OCI-LY3 (cell line): ENCODE data around the gene RNF225.
"Not testable (repeated sequence)": the region's sequence is repeated elsewhere in the genome, so short reads cannot be mapped to it uniquely, and the experiment has no call there.

ENCODE experiments used
- H2AFZ ChIP-seq: fragments of 200-600, 300-600 bp; shearing (Covaris generic); 2 replicates; pipeline ENCODE4 v1.6.0; 2014; ENCODE audit warnings: antibody characterized with exemption, low read depth, low read length
- H3K27ac ChIP-seq: fragments of 200-600, 300-600 bp; sonication (generic); 2 replicates; pipeline ENCODE4 v1.5.1; 2014; ENCODE audit warnings: mild to moderate bottlenecking, low read length, moderate library complexity, mixed read lengths
- H3K27me3 ChIP-seq: fragments of 200-600, 300-600 bp; sonication (generic); 2 replicates; pipeline ENCODE4 v1.6.1; 2014; ENCODE audit warnings: low read depth, low read length, mixed read lengths
- H3K36me3 ChIP-seq: fragments of 200-600, 300-600 bp; sonication (generic); replicated peaks from 2 replicates; pipeline ENCODE3; 2014; ENCODE audit warnings: low read depth, low read length, mixed read lengths
- H3K4me1 ChIP-seq: fragments of 300-600, 200-600 bp; sonication (generic); 2 replicates; pipeline ENCODE4 v1.6.1; 2014; ENCODE audit warnings: low read length, mixed read lengths
- H3K4me2 ChIP-seq: fragments of 200-600, 300-600 bp; sonication (generic); 2 replicates; pipeline ENCODE4 v1.6.1; 2014; ENCODE audit warnings: low read length, mixed read lengths
- H3K4me3 ChIP-seq: fragments of 300-600, 200-600 bp; sonication (generic); 2 replicates; pipeline ENCODE4 v1.5.1; 2014; ENCODE audit warnings: antibody characterized with exemption, mild to moderate bottlenecking, low read length, moderate library complexity
- H3K79me2 ChIP-seq: fragments of 300-600, 200-600 bp; shearing (Covaris generic); 2 replicates; pipeline ENCODE4 v1.6.1; 2014; ENCODE audit warnings: mild to moderate bottlenecking, low read length, mixed read lengths
- H3K9ac ChIP-seq: fragments of 300-600, 200-600 bp; shearing (Covaris generic); 2 replicates; pipeline ENCODE4 v1.6.0; 2014; ENCODE audit warnings: mild to moderate bottlenecking, low read length, moderate library complexity
- H3K9me3 ChIP-seq: fragments of 200-600, 300-600 bp; shearing (Covaris generic); 2 replicates; pipeline ENCODE4 v1.6.1; 2014; ENCODE audit warnings: low read length, mixed read lengths; ENCODE audit not compliant: insufficient read depth
- H4K20me1 ChIP-seq: fragments of 200-600, 300-600 bp; sonication (generic); 2 replicates; pipeline ENCODE4 v1.6.1; 2016; ENCODE audit warnings: low read length, mixed read lengths; ENCODE audit not compliant: insufficient read depth
- EZH2phosphoT487 ChIP-seq: fragments of 200-600 bp; shearing (Covaris generic); IDR thresholded peaks from 2 replicates; pipeline ENCODE4 v1.6.1; 2018; ENCODE audit warnings: antibody characterized with exemption, mixed run types, low read depth
- TF ChIP-seq, protein P1 (sequence below): fragments of 200-600, 300-600 bp; sonication (generic); IDR thresholded peaks from 2 replicates; pipeline ENCODE4 v1.5.1; 2014; ENCODE audit warnings: antibody characterized with exemption, low read length, low read depth

RNF225 gene

DNA sequence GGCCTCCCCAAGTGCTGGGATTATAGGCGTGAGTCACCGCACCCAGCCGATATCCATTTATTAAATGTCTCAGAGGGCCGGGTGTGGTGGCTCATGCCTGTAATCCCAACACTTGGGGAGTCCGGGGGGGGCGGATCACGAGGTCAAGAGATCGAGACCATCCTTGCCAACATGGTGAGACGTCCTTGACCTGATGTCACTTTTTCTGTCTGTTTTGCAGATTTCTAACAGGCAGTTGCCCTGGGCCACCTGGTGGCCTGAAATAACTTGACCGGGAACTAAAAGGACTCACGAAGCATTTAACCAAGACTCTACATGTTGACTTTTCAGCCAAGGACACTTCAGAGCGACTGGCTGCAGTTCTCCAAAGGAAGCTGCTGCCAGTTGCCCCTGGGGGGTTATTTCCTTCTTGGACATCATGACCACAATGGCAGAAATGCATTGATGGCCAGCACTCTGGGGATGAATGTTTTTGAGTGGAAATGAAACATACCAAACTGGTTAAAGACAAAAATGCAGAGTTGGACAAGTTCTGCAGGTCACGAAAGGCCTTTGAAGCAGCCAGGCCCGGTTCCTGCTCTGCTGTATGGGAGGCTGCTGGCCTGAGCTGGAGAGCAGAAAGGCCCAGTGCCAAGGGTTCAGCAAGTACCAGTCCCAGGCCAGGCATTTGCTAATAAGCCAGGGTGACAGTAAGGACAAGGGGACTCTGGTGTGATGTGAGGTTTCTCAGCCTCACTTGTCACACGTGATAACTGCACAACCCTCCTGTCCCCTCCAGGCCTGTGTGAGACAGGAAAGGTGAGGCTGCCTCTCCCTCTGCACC lies 22.9 kb upstream of the RNF225 start:
- Histone ChIP-seq H3K4me1 (no peaks in the 10 kb centered on the region), H3K4me2 (no peak overlapping the region), H3K4me3 (no peak overlapping the region), H2AFZ (no peak overlapping the region), H3K27ac (no peak overlapping the region), H3K9ac (no peak overlapping the region), H4K20me1 (no peaks in the 10 kb centered on the region), H3K9me3 (no peaks in the 10 kb centered on the region), H3K36me3 (no peaks in the 10 kb centered on the region), H3K79me2 (no peaks in the 10 kb centered on the region), H3K27me3 (no peaks in the 10 kb centered on the region)
- no peak for TF ChIP-seq EZH2phosphoT487
- TF ChIP-seq, protein P1, sequence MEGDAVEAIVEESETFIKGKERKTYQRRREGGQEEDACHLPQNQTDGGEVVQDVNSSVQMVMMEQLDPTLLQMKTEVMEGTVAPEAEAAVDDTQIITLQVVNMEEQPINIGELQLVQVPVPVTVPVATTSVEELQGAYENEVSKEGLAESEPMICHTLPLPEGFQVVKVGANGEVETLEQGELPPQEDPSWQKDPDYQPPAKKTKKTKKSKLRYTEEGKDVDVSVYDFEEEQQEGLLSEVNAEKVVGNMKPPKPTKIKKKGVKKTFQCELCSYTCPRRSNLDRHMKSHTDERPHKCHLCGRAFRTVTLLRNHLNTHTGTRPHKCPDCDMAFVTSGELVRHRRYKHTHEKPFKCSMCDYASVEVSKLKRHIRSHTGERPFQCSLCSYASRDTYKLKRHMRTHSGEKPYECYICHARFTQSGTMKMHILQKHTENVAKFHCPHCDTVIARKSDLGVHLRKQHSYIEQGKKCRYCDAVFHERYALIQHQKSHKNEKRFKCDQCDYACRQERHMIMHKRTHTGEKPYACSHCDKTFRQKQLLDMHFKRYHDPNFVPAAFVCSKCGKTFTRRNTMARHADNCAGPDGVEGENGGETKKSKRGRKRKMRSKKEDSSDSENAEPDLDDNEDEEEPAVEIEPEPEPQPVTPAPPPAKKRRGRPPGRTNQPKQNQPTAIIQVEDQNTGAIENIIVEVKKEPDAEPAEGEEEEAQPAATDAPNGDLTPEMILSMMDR: no peak

DNA sequence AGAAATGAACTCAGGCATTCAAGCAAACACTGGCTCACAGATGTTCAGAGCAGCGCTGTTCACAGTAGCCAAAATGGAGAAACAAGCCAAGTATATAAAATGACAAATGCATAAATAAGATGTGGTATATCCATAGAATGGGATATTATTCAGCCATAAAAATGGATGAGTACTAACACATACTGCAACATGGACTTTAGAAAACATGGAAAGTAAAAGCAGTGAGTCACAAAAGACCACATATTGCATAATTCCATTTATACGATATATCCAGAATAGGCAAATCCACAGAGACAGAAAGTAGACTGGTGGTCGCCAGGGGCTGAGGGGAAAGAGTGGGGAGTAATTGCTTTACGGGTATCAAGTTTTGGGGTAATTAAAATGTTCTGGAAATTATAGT lies 21.3 kb upstream of the RNF225 start:
- Histone ChIP-seq H4K20me1 (no peaks in the 10 kb centered on the region), H3K9me3 (no peaks in the 10 kb centered on the region), H3K4me3 (no peak overlapping the region), H3K27ac (no peak overlapping the region), H3K9ac (no peak overlapping the region), H3K4me2 (no peak overlapping the region), H3K36me3 (no peaks in the 10 kb centered on the region), H3K79me2 (peaks cover under 1% of the 10 kb centered on the region; the same call in 1 of the 2 replicates), H3K27me3 (no peaks in the 10 kb centered on the region), H3K4me1 (no peaks in the 10 kb centered on the region), H2AFZ (no peak overlapping the region)
- TF ChIP-seq EZH2phosphoT487: no peak

DNA sequence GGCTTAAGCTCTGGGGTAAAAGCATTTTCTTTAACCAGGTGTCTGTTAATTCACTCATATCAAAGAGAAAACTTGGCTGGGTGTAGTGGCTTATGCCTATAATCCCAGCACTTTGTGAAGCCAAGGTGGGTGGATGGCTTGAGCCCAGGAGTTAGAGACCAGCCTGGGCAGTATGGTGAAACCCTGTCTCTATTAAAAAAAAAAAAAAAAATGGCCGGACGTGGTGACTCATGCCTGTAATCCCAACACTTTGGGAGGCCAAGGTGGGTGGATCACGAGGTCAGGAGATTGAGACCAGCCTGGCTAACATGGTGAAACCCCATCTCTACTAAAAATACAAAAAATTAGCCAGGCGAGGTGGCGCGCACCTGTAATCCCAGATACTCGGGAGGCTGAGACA lies 18.7 kb upstream of the RNF225 start:
- not testable (repeated sequence) for H3K9me3 ChIP-seq, H3K36me3 ChIP-seq, H3K4me2 ChIP-seq, H3K27ac ChIP-seq, H4K20me1 ChIP-seq, H3K4me3 ChIP-seq, H3K9ac ChIP-seq, H3K79me2 ChIP-seq, H3K27me3 ChIP-seq, H2AFZ ChIP-seq, H3K4me1 ChIP-seq

GRCh38 chr19:58379246-58379645 lies 16.2 kb upstream of the RNF225 start:
- peaks cover 14% of the 10 kb centered on the region for H3K4me1 ChIP-seq
- H3K79me2 ChIP-seq: peaks cover 14% of the 10 kb centered on the region; the same call in 1 of the 2 replicates
- no peaks in the 10 kb centered on the region for H4K20me1 ChIP-seq
- no peak overlapping the region for H3K9ac ChIP-seq
- H3K4me3 ChIP-seq: peak overlapping the region; percentile 84; the same call in 1 of the 2 replicates
- H3K4me2 ChIP-seq: peak overlapping the region; percentile 97
- no peaks in the 10 kb centered on the region for H3K27me3 ChIP-seq
- no peak overlapping the region for H2AFZ ChIP-seq
- H3K36me3 ChIP-seq: no peaks in the 10 kb centered on the region
- no peak overlapping the region for H3K27ac ChIP-seq
- TF ChIP-seq, protein P1: no peak
- no peak for TF ChIP-seq EZH2phosphoT487
- H3K9me3 ChIP-seq: no peaks in the 10 kb centered on the region

DNA sequence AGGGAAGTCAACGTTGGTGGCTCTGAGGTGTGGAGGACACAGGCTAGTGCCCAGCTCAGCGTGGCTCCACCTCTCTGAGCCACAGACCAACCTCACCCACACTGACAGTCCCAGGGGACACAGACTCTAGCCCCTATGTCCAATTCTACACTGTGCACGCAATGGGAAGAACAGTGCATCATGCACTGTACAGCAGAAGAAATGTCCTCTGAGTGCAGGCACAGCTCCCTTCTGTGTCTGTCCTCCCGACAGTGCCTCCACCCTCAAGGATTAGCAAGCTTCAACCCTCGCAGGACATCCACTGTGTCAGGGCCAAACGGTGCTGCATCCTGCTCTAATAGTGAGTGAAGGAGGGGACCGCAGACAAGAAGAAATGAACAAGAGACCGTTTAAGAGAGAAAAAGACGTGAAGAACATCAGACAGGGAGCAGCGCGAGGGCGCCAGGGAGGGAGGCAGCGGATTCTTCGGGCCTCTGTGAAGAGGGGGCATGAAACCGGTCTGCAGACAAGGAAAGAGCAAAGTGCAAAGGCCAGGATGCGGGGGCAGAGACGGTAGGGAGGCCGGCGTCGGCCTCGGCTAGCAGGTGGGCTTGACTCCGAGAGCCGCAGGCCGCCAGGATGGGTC lies 15.3 kb upstream of the RNF225 start:
- Histone ChIP-seq H3K27me3 (no peaks in the 10 kb centered on the region), H3K27ac (peak overlapping the region; percentile 76), H3K9me3 (no peaks in the 10 kb centered on the region), H3K4me3 (peak overlapping the region; percentile 84), H3K36me3 (no peaks in the 10 kb centered on the region), H3K4me1 (peaks cover 19% of the 10 kb centered on the region), H3K79me2 (peaks cover 19% of the 10 kb centered on the region), H3K9ac (peak overlapping the region; percentile 84), H3K4me2 (peak overlapping the region; percentile 97), H2AFZ (peak overlapping the region; percentile 49), H4K20me1 (no peaks in the 10 kb centered on the region)
- TF ChIP-seq, protein P1: no peak
- TF ChIP-seq EZH2phosphoT487: no peak
